SK-N-SH (cell line): ENCODE measurements around the gene PPP1R12B.

ENCODE experiments used
- CTCF ChIP-seq: fragments of 200-600 bp; sonication (generic); IDR thresholded peaks from 2 replicates; pipeline ENCODE4 v1.6.1; 2017; ENCODE audit warnings: antibody characterized with exemption, mild to moderate bottlenecking, moderate library complexity
- EP300 ChIP-seq, 2 experiments: IDR thresholded peaks; 2 replicates each; pipeline versions ENCODE4 v1.4.0 to v1.6.1; 2012; ENCODE audit warnings: borderline replicate concordance in 1 of 2, low read depth in 1 of 2, low read length in 1 of 2
- FOXJ3 ChIP-seq: sonication (generic); formaldehyde crosslinking; IDR thresholded peaks from 2 replicates; pipeline ENCODE4 v1.5.1; 2020; ENCODE audit warnings: mild to moderate bottlenecking, missing genetic modification reagents
- GABPA ChIP-seq: IDR thresholded peaks from 2 replicates; pipeline ENCODE4 v1.4.0; 2012; ENCODE audit warnings: low read depth, mild to moderate bottlenecking
- GATA2 ChIP-seq: sonication (generic); formaldehyde crosslinking; IDR thresholded peaks from 2 replicates; pipeline ENCODE4 v1.5.0; 2020; ENCODE audit warnings: mild to moderate bottlenecking, missing genetic modification reagents
- PBX3 ChIP-seq: IDR thresholded peaks from 2 replicates; pipeline ENCODE4; 2012
- POLR2AphosphoS5 ChIP-seq: IDR thresholded peaks from 2 replicates; pipeline ENCODE4 v1.6.1; 2012; ENCODE audit warnings: low read depth, low read length
- RAD21 ChIP-seq: IDR thresholded peaks from 2 replicates; pipeline ENCODE4 v1.6.1; 2012; ENCODE audit warnings: mild to moderate bottlenecking, low read length
- RCOR1 ChIP-seq: fragments of 150-350 bp; IDR thresholded peaks from 2 replicates; pipeline ENCODE4 v1.6.1; 2017; ENCODE audit warnings: antibody characterized with exemption, low read length
- RXRA ChIP-seq: IDR thresholded peaks from 2 replicates; pipeline ENCODE4 v1.4.0; 2012; ENCODE audit warnings: low read depth, mild to moderate bottlenecking, borderline replicate concordance
- SIN3A ChIP-seq: IDR thresholded peaks from 2 replicates; pipeline ENCODE4 v1.6.1; 2012; ENCODE audit warnings: low read depth, mild to moderate bottlenecking, low read length, moderate library complexity, borderline replicate concordance
- TF ChIP-seq, protein P1 (sequence below): fragments of 150-350 bp; IDR thresholded peaks from 2 replicates; pipeline ENCODE4 v1.6.1; 2017; ENCODE audit warnings: antibody characterized with exemption, low read length, low read depth, borderline replicate concordance
- TF ChIP-seq, protein P2 (sequence below): IDR thresholded peaks from 2 replicates; pipeline ENCODE4 v1.4.0; 2012; ENCODE audit warnings: low read depth, borderline replicate concordance

DNA sequence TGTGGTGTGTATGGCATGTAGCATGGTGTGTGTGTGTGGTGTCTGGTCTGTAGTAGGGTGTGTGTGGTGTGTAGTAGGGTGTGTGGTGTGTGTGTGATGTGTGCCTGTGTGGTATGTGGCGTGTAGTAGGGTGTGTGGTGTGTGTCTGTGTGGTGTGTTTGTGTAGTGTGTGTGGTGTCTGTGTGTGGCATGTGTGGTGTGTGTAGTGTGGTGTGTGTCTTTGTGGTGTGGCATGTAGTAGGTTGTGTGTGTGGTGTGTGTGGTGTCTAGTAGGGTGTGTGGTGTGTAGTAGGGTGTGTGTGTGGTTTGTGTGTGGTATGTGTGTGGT lies 276.2 kb downstream of the PPP1R12B start:
- TF ChIP-seq CTCF, result no peak
- TF ChIP-seq EP300 (IDR thresholded peaks at IDR 0.05; ENCODE audit: borderline replicate concordance in 1 of 2, low read depth in 1 of 2, low read length in 1 of 2), result no peak
- TF ChIP-seq PBX3, result no peak
- no peak for TF ChIP-seq GABPA
- no peak for TF ChIP-seq SIN3A
- no peak for TF ChIP-seq RCOR1
- TF ChIP-seq, protein P1, sequence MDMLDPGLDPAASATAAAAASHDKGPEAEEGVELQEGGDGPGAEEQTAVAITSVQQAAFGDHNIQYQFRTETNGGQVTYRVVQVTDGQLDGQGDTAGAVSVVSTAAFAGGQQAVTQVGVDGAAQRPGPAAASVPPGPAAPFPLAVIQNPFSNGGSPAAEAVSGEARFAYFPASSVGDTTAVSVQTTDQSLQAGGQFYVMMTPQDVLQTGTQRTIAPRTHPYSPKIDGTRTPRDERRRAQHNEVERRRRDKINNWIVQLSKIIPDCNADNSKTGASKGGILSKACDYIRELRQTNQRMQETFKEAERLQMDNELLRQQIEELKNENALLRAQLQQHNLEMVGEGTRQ, result no peak
- no peak for TF ChIP-seq RXRA
- no peak for TF ChIP-seq POLR2AphosphoS5
- TF ChIP-seq GATA2 (CRISPR knock-in tag), result no peak
- no peak for TF ChIP-seq RAD21
- no peak for TF ChIP-seq FOXJ3 (CRISPR knock-in tag)
- TF ChIP-seq, protein P2, sequence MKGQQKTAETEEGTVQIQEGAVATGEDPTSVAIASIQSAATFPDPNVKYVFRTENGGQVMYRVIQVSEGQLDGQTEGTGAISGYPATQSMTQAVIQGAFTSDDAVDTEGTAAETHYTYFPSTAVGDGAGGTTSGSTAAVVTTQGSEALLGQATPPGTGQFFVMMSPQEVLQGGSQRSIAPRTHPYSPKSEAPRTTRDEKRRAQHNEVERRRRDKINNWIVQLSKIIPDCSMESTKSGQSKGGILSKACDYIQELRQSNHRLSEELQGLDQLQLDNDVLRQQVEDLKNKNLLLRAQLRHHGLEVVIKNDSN, result no peak
